Loucy (cell line): ENCODE results near the gene SLC31A1.

Experiments used
- CTCF ChIP-seq: fragments of 200-600 bp; sonication (generic); conservative IDR thresholded peaks from 2 replicates; pipeline ENCODE4 v1.5.1; 2014; ENCODE audit warnings: mild to moderate bottlenecking, antibody characterized with exemption, low read length
- EZH2phosphoT487 ChIP-seq: fragments of 200-600 bp; IDR thresholded peaks from 2 replicates; pipeline ENCODE4 v1.6.1; 2018; ENCODE audit warnings: antibody characterized with exemption, mild to moderate bottlenecking, moderate library complexity, borderline replicate concordance

- TF ChIP-seq CTCF, result no peak
- TF ChIP-seq EZH2phosphoT487, result no peak
Measured at GRCh38 chr9:113223963-113224362, 2.6 kb downstream of the SLC31A1 start.
